ENCODE measurements around the gene NT5DC1. TPM values are rescaled to one million over a fixed set of nuclear protein-coding genes. Genes with fewer than 3 reads are reported as not detected.
A peak's percentile ranks its signal among the peaks of the same experiment; 100 is the strongest.

Gene NT5DC1
- total RNA-seq, 1 experiment from 2014 or later = 14.3 TPM

DNA sequence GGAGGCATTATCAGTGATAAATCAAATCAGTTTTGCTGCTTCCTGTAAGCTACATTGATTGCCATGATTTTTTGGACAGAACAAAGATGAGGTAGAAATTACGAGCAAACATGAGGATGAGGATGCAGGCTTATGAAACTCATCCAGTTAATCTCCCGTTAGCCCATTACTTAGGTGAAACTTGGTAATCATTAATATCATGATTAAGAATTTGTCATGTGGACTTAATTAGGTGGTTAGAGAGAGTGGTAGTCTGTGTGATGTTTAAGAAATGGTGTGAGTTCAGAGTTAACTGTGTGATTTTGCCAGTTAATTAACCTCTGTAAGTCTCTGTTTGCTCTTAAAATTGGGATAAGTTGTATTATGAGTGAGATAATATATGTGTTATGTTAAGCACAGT lies 91.2 kb downstream of the NT5DC1 start:
- no peak for DNase-seq (ENCODE audit: low read depth)

DNA sequence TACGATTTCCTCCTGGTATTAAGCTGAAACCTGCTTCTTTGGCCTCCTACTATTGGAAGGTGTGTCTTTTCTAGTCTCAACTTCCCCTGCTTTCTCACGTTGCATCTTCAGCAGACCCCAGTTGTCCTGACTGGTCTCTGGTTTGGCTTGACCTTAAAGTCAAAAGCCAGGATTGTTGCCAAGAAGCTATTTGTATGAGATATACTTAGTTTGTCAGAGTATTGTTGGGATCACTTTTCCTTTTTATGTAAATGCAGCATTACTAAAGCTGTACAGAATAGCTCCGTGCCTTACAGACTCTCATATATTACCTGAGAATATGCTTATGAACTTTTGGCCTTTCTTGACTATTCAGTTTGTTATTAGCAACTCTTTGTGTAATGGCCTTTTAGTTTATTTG lies 92.1 kb downstream of the NT5DC1 start:
- DNase-seq (ENCODE audit: low read depth) = no peak

DNA sequence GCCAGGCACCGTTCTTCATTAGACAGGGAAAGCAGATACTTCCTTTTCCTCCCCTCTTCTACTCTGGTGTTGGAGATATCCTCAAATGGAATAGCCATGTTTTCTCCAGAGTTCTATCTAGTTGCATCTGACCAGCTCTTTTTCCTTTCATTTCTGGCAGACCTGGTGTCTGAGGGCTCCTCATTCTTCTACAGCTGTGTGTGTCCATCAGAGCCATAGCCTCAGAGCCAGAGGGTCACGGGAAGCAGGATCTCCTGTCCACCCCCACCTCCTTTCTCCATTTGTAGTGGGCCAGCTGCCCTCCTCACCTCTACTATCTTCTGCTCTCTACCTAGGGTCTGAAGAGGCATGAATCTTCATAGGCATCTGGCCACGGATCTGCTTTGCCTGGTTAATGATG lies 96.2 kb downstream of the NT5DC1 start:
- no peak for DNase-seq (ENCODE audit: low read depth)

DNA sequence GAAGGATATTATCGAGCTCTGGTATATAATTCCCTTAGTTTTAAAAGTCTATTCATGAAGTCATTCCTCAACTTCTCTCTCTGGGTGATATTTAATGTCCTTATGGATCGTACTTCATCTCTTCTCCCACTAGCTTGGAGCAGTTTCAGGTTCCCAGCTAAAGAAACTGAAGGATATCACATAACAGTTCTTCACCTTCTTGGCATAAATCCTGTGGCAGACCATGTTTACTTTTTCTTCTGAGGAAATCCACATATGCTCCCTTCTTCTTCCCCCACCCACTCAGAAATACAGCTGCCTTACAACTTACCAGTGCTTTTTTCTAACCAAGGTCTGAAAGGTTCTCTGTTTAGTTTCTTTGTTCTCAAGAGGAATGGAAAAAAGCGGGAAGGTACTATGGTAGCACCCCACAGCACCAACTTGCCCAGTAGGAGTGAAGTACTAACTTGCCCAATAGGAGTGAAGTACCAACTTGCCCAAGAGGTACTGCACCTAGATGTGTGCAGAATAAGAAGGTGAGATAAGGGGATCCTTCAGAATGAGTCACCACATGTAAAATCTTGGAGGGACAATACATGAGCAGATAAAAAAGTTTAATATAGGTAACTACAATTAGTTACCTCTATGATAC lies 100.1 kb downstream of the NT5DC1 start:
- DNase-seq (ENCODE audit: low read depth) = no peak

DNA sequence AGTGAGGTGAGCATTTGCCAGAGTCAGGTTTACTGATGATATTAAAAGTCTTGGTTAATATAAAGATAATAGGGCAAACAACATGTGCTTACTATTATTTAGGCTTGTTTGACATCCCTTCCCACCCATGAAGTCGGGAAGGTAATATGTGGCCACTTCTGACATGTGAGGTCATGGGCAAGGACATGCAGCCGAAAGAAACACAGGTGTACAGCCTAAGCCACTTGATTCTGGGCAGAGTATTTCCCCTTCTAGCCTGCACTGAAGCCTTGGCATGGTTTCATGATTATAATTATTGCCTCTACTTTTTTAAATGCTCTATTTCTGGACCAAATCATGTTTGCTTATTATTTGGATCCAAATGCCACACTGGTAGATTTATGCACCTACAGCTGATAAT lies 100.9 kb downstream of the NT5DC1 start:
- no peak for DNase-seq (ENCODE audit: low read depth)

DNA sequence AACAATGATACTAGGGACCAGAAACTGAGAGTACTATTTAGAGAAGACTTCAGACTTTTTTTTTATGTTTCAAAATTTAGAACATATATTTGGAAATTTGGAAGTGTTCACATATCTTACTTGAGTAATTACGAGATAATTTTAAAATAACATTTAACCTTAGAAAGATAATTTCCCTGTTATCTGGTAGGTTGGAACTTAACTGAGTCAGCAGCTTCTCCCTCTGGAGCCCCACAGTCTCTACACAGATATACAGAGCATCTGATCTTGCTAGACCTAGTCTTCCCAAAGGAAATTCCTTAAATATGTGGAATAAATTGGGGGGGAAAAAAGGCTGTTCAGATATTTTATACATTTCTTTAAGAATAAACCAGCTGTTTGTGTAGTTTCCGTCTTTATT lies 104.6 kb downstream of the NT5DC1 start:
- DNase-seq (ENCODE audit: low read depth) = no peak

DNA sequence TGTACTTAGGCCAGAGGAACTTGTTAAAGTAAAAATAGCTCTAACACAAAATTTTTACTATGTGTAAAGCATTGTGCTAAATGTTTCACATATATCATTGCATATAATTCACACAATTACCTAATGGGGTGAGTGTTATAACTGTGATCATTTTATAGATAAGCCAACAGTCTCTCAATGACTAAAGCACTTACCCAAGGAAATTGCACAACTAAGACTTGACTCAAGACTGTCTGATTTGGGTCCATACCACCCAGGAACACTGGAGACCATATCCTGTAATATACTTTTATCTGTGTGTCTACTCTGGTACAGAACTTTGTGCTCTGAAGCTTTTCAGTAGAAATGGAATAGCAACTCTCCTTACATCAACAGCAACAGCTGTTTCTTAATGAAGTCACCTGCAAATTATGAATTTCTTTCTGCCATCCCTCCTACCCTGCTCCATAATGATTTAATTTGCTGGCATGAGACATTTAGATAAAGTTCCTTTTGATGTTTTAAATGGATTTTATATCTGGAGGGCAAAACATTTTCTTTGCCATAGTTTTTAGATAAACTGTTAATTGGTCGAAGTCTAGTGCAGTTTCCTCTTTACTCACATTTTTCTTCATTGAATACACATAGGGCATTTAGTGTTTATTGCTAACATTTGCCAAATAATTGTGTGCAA lies 105.7 kb downstream of the NT5DC1 start:
- peak; percentile 43 for DNase-seq (ENCODE audit: low read depth)

DNA sequence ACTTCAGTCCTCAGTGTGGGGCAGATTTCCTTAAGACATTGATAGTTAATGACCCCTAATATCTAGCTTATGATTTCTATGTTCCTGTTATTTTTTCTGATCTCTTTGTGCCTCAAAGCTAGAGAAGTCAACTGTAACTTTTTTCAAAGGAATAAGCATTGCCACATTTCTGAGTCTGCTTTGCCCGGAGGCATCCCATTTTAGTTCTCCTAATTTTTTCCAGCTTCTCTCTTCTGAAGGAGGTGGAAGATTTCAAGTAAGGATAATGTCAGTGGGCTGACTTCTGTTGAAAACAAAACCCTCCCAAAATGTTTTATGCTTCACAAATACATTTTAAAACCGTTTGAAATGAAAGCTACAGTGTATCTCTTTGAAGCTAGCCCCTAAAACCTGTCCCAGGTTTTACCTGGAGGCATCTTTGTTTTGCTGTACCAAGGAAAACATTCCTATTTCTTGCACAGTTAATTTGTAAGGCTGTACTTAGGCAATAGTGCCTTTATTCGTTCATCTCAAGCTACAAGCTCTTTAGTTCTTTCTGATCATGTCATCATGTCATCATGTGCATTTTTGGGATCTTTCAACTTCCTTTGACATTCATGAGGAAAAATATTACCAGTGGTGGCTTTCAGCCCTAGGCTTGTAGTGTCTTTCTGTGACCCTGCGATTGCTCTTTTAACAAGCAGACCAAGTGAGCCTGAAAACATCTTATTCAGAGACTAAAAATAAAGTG lies 107.6 kb downstream of the NT5DC1 start:
- peak; percentile 40 for DNase-seq (ENCODE audit: low read depth)

DNA sequence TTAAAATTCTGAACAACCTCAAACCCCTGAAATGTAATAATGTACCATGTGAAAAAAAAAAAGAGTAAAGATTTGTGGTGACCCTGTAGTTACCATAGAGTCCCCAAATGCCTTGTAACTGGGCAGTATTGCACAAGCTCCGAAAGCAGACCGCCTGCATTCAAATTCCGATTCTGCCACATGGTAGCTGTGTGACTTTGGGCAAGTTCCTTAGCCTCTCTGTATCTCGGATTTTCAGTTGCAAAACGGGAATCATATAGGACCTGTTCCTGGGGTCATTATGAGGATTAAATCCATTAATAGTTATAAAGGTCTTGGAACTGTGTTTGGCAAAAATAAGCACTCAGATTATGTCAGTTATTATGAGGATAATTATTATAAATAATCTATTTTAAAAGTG lies 109.7 kb downstream of the NT5DC1 start:
- no peak for DNase-seq (ENCODE audit: low read depth)

DNA sequence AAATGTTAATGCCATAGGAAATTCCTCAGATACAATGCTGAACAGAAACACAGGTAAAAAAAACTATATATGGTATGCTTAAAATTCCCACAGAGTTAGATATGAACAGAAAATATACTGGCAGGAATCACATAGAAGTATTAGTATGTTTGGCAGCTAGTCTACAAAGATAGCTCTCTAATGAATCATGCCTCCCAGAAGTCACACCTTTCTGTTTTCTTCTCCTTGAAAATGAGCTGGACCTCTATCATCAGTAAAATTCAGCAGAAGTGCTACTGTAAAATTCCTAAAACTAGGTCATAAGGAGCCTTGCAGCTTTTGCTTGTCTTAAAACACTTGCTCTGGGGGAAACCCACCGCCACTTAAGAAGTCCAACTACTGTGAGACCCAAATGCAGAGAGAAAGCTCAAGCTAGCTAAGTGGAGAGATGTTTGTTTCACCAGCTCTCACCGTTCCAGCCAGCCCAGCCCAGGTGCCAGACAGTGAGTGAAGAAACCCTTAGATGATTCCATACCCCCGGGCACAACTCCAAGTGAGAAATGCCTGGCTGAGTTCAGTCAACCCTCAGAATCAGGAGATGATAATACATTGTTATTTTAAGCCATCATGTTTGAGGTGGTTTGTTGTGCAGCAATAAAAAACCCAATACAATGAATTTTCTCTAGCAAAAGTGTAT lies 110.2 kb downstream of the NT5DC1 start:
- DNase-seq (ENCODE audit: low read depth) = peak; percentile 73

DNA sequence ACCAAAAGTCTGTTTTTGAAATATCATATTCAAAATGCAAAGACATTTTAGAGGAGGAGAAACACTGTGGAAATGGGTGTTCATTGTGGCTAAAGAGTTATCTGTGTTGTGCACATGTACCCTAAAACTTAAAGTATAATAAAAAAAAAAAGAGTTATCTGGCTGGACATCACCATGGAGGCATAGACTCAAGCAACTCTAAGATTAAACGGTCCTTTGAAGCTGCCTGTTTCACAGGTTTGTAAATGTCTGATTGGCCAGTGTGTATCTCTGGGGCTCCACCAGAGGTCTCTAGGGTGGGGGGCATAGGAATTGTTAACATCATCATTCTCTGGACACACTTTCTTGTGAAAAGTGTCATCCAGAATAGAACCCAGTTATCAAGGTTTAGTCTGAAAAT lies 114.0 kb downstream of the NT5DC1 start:
- DNase-seq (ENCODE audit: low read depth) = no peak

DNA sequence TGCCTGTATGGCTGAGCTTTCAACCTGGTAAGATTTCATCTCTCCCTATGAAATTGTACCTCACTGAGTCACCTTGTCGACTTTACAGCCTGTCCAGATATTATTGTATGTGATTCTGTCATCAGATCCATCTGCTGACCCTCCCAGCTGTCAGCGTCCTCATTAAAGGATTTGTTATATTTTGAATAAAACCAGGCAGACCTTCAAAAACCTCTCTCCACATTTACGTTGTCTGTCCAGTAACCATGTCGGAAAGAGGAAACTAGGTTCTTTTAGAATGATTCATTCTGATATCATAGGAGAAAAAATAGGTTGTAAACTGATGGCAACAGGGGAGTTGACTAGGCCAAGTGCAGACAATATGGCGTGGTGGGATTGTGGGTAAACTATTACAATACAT lies 114.8 kb downstream of the NT5DC1 start:
- DNase-seq (ENCODE audit: low read depth) = peak; percentile 44

DNA sequence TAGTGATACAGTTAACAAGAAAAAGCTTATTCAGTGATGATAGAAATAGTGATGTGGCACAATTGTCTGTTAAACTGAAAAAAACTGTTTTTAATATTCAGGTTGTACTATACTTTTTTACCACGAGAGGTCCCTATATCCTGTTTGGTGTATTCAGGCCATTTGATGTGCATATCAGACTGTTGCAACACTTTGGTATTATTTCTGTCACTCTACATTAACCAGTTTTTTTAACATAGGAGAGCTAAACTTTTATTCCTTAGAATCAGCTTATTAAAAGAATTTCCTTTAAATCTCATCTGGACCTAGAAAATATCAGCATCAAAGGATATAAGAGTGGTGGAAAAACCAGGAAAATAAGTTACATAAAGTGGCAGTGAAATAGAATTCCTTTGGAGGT lies 116.4 kb downstream of the NT5DC1 start:
- DNase-seq (ENCODE audit: low read depth) = peak; percentile 38

DNA sequence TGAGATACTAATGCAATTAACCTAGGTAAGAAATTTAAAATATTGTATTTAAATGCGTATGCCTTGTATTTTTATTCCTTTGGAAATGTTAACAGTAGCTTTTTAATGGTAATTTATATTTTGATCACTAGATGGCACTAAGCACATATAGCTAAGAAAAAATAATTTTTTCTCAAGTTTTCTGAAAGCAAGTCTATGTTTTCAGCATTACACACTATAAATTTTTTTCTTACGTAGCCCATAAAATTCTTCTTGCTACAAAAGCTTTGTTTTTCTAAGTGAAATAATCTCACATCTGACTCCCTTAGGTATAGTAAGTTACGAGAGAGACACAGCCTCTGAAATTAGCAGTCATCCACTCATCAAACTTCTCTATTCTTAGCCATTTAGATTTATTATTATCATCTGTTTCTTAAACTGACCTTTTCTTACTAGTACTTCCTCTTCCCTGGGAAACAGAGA lies 117.5 kb downstream of the NT5DC1 start:
- DNase-seq (ENCODE audit: low read depth) = no peak

DNA sequence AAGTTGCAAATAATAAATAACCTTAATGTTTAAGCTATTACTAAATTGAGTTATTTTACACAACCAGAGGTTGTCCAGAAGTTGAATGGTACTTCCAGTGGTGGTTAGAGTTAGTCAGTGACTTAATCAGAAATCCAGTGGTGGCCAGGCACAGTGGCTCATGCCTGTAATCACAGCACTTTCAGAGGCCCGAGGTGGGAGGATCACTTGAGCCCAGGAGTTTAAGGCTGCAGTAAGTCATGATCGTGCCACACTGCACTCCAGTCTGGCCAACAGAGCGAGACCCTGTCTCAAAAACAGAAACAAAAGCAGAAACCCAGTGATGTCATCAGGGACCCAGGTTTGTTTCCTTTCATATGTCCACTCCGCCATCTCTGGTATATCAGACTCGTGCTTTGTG lies 118.2 kb downstream of the NT5DC1 start:
- DNase-seq (ENCODE audit: low read depth) = no peak

DNA sequence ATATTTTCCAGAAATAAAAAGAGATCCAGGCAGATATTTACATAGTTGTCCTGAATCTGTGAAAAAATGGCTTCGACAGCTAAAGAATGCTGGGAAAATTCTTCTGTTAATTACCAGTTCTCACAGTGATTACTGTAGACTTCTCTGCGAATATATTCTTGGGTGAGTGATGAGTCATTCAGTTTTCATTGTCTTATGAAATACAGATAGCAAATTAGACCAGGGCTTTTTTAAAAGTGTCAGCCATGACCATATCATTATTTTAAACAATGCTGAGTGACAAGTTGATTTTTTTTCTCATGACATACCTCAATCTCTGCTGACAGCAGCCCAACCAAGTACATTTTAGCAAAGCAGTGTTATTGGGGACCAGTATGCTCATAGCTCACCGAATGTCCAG lies 120.4 kb downstream of the NT5DC1 start:
- DNase-seq (ENCODE audit: low read depth) = peak; percentile 26

DNA sequence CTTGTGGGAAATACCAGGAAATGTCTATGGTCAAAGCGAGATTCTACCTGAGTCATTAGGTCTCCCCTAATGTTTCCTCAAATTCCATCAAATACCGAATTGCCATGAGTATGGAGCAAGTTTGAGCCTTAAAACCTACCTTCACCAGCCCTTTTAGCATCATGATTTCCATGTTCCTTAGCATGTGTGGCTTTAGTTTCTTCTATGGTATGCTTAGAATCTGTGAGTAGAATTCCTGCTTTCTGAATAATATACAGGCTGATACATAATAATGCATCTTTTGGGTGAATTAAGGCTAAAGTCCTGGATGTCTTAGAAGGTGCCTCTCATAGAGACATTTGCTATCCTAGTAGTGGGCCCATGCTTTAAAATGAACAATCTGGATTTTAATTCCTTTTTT lies 121.3 kb downstream of the NT5DC1 start:
- no peak for DNase-seq (ENCODE audit: low read depth)

DNA sequence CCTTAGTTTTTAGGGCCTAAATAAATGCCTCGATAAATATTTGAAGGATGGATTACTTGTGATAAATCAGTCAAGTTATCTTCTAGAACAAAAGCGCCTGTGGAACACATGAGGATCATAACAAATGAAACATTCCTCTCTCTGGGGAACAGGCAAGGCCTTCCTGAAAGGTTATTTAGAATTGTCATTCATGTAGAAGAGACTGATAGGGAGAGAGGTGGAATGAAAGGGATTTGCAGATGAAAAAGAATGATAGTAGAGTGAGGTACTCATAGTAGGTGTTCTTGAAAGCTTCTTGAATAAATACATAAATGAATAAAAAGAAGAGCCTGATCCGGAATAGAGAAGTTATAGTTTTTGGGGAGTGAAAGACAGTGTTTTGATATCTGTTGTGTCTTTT lies 122.7 kb downstream of the NT5DC1 start:
- no peak for DNase-seq (ENCODE audit: low read depth)

DNA sequence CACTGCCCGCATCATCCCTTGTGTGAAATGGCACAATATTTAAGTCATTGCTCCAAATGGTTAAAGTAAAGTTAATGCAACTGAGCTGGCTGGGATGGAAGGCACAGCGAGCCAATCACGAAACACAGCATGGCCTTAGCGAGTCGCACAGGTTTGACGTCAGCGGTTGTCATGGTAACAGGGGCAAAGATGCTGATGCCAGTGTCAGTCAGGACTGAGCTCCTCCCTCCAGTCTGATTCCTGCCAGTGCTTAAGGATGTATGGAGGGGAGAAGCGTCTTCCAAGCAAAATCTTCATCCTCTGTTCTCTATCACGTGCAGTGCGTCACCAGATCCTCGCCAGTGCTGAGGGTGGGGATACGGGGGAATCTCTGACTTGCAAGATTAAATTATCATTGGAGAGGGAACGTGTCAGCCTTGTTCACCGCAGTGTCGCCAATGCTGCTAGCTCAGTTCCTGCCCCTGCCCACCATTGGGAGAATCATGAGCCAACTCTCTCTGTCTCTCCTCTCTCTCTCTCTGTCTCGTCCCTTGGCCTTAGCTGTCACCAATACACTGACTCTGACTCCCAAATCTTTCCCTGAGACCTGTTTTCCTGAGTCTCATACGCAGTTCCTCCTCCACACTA lies 128.7 kb downstream of the NT5DC1 start:
- no peak for DNase-seq (ENCODE audit: low read depth)

DNA sequence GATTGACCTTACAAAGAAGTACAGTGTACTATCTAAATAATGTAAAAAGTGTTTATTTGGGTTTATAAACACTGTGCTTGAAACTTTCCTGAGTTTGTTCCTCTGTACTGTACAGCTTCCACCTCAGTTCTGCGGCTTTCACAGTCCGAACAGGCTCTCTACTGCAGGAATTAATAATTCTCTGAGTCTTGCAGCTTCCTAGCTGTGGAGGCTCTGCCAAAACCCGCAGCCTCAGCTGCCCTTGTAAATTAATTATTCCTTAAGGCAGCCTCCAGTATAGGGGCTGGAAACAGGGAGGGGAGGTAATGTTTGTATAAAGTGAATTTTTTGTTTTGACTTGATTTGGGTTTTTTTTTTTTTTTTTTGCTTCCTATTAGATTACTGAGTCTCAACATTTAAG lies 134.0 kb downstream of the NT5DC1 start:
- no peak for DNase-seq (ENCODE audit: low read depth)

DNA sequence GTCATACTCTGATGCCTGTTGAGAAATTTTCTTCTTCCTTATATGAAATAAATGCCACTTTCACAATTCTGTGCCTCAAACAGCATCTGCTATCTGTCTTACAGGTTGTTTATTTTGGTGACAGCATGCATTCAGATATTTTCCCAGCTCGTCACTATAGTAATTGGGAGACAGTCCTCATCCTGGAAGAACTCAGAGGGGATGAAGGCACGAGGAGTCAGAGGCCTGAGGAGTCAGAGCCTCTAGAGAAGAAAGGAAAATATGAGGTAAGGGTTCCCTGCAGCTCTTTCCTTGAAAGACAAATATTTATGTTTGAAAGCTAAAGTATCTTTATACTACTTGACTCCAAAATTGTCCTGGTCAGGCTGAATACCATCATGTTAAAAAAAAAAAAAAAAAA lies 137.4 kb downstream of the NT5DC1 start:
- no peak for DNase-seq (ENCODE audit: low read depth)

DNA sequence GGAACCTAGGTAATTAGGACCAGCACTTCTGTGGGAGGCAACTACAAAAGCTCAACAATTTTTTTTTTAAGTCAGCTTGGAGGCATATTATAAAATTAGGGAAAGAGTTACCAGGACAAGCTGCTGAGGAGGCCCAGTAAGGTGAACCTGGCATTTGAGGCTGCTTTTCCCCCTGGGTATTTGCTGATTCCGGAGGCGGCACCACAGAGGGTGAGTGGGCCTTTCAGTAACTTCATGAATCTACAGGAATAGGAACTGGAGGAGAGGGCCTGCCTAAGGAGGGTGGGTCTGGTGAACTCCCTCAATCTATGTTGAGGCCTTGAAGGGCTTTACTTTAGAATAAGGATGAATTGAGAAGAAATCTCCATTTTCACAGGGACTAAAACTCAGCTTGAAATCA lies 138.6 kb downstream of the NT5DC1 start:
- DNase-seq (ENCODE audit: low read depth) = no peak
